ENCODE measurements around the gene LATS1.

DNA sequence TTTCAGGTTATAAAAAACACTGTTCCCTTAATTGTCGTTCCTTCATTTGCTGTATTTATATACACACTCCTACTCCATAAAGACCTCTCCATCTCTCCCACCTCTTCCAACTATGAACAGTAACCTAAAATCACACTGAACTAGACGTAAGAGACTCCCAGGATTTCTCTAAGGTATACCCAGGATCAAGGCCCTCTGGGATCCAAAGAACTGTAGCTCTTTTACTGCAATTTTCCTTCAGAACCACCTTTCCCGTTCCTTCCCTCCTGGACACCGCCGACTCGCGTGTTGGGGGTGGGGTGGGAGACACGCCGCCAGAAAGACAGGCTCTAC lies 680 bp downstream of the LATS1 start:
- TF ChIP-seq POLR2A (IDR thresholded peaks at IDR 0.05) = no peak
- TF ChIP-seq, protein P1, sequence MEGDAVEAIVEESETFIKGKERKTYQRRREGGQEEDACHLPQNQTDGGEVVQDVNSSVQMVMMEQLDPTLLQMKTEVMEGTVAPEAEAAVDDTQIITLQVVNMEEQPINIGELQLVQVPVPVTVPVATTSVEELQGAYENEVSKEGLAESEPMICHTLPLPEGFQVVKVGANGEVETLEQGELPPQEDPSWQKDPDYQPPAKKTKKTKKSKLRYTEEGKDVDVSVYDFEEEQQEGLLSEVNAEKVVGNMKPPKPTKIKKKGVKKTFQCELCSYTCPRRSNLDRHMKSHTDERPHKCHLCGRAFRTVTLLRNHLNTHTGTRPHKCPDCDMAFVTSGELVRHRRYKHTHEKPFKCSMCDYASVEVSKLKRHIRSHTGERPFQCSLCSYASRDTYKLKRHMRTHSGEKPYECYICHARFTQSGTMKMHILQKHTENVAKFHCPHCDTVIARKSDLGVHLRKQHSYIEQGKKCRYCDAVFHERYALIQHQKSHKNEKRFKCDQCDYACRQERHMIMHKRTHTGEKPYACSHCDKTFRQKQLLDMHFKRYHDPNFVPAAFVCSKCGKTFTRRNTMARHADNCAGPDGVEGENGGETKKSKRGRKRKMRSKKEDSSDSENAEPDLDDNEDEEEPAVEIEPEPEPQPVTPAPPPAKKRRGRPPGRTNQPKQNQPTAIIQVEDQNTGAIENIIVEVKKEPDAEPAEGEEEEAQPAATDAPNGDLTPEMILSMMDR (IDR thresholded peaks at IDR 0.05) = no peak

Measured in body of pancreas (tissue), 4 donors.